HepG2 (cell line): ENCODE measurements around the gene CTNNA2. TPM values are rescaled to one million over a fixed set of nuclear protein-coding genes. Genes with fewer than 3 reads are reported as not detected.

ENCODE experiments used
- ATAC-seq: fragments of 200-7000 bp; cut with Tn5 transposase; 3 replicates; pipeline ENCODE4 v1.9.1; 2020; ENCODE audit warnings: mild to moderate bottlenecking, moderate library complexity
- BruUV-seq: library from RNA; stranded (reverse); fragments of 400-500 nt; replicated peaks from 2 replicates; lab custom pipeline; 2021; lab: Mats Ljungman, UMichigan
- CTCF ChIA-PET: fragments of 300-600 bp; formaldehyde crosslinking; extraction: SDS; loops from one replicate; lab custom pipeline; 2021; ENCODE audit warnings: low total read pairs, inconsistent platforms, low intra/inter-chr PET ratio; lab: Yijun Ruan, JAX
- POLR2A ChIA-PET: fragments of 350-600 bp; sonication (Branson Sonifier 250); formaldehyde crosslinking; loops from one replicate; lab custom pipeline; 2020; ENCODE audit warnings: antibody characterized with exemption, inconsistent platforms; lab: Yijun Ruan, JAX
- DNase-seq: peaks from one replicate; pipeline ENCODE4 v3.0.0-alpha.2; 2015; ENCODE audit warnings: low spot score
- FAIRE-seq: peaks from 3 replicates; lab custom pipeline; 2011; peaks lifted over from hg19 to GRCh38; lab: Jason Lieb, UNC
- H2AFZ ChIP-seq: one replicate; pipeline ENCODE4 v1.6.1; 2011; ENCODE audit warnings: low read length, inconsistent platforms
- H3K27ac ChIP-seq: fragments of 300-600 bp; 3 replicates; pipeline ENCODE4 v1.8.0; 2011; ENCODE audit warnings: mixed run types, mild to moderate bottlenecking, mixed read lengths, low read length, inconsistent platforms; ENCODE audit not compliant: insufficient read depth; ENCODE audit errors: extremely low read length
- H3K27me3 ChIP-seq, 2 experiments: fragments of 200-600 bp in 1 of 2; 2 replicates in 1 of 2; 3 replicates in 1 of 2; pipeline versions ENCODE4 v1.6.0 to v1.8.0; 2011; ENCODE audit warnings: low read length in 2 of 2, mild to moderate bottlenecking in 2 of 2, moderate library complexity in 2 of 2, inconsistent platforms in 1 of 2; ENCODE audit not compliant: insufficient read depth in 2 of 2, control insufficient read depth in 1 of 2
- H3K36me3 ChIP-seq, 2 experiments: fragments of 200-600 bp in 1 of 2; replicated peaks in 1 of 2; 2 replicates in 1 of 2; 3 replicates in 1 of 2; pipeline versions ENCODE4 v1.5.1 to v1.8.0; 2011; ENCODE audit warnings: low read length in 2 of 2, inconsistent platforms in 1 of 2; ENCODE audit not compliant: insufficient read depth in 2 of 2, control insufficient read depth in 1 of 2
- H3K4me1 ChIP-seq: 2 replicates; pipeline ENCODE4 v1.5.1; 2012; ENCODE audit warnings: low read length, inconsistent platforms; ENCODE audit not compliant: insufficient read depth
- H3K4me2 ChIP-seq: 2 replicates; pipeline ENCODE4 v1.6.0; 2011; ENCODE audit warnings: low read depth, low read length, inconsistent platforms
- H3K4me3 ChIP-seq, 3 experiments: fragments of 200-600 bp in 1 of 3; sonication (generic), shearing (Covaris generic) in 1 of 3; replicated peaks in 1 of 3; 2 replicates each; pipeline ENCODE4 v1.5.1; 2011 to 2016; ENCODE audit warnings: low read length in 3 of 3, inconsistent platforms in 2 of 3, low read depth in 2 of 3, mild to moderate bottlenecking in 2 of 3, control low read depth in 1 of 3, mixed read lengths in 1 of 3; ENCODE audit not compliant: insufficient read depth in 1 of 3
- H3K79me2 ChIP-seq: one replicate; pipeline ENCODE4 v1.6.1; 2011; ENCODE audit warnings: low read length, inconsistent platforms; ENCODE audit not compliant: insufficient read depth
- H3K9ac ChIP-seq: 2 replicates; pipeline ENCODE4 v1.6.0; 2011; ENCODE audit warnings: mild to moderate bottlenecking, low read depth, low read length, inconsistent platforms; ENCODE audit not compliant: insufficient read depth
- H3K9me3 ChIP-seq: 2 replicates; pipeline ENCODE4 v1.5.1; 2012; ENCODE audit warnings: mild to moderate bottlenecking, low read length
- H4K20me1 ChIP-seq: 2 replicates; pipeline ENCODE4 v1.6.0; 2011; ENCODE audit warnings: inconsistent platforms, mild to moderate bottlenecking, low read length, moderate library complexity; ENCODE audit not compliant: insufficient read depth
- AGO1 ChIP-seq: fragments of 200-400 bp; formaldehyde crosslinking; IDR thresholded peaks from 2 replicates; pipeline ENCODE4 v1.6.1; 2017; ENCODE audit warnings: mild to moderate bottlenecking, low read depth, low read length, moderate library complexity; ENCODE audit not compliant: poor library complexity, severe bottlenecking
- AGO2 ChIP-seq: fragments of 200-400 bp; formaldehyde crosslinking; optimal IDR thresholded peaks from 2 replicates; pipeline ENCODE3; 2017; ENCODE audit warnings: mild to moderate bottlenecking, low read depth, low read length, moderate library complexity
- ELF1 ChIP-seq: sonication (generic); formaldehyde crosslinking; IDR thresholded peaks from 2 replicates; pipeline ENCODE4 v1.4.0; 2020; ENCODE audit warnings: missing genetic modification reagents
- HNRNPLL ChIP-seq: fragments of 200-400 bp; formaldehyde crosslinking; IDR thresholded peaks from 2 replicates; pipeline ENCODE4 v1.6.1; 2017; ENCODE audit warnings: mild to moderate bottlenecking, low read depth, low read length; ENCODE audit not compliant: poor library complexity, severe bottlenecking
- MBD4 ChIP-seq: IDR thresholded peaks from 2 replicates; pipeline ENCODE4 v1.6.1; 2012; ENCODE audit warnings: low read length, inconsistent platforms, borderline replicate concordance
- MEF2D ChIP-seq: sonication (generic); formaldehyde crosslinking; IDR thresholded peaks from 2 replicates; pipeline ENCODE4 v1.5.1; 2020; ENCODE audit warnings: mild to moderate bottlenecking, missing genetic modification reagents
- MIER3 ChIP-seq: IDR thresholded peaks from 2 replicates; pipeline ENCODE4 v1.6.1; 2016; ENCODE audit warnings: missing compliant biosample characterization, borderline replicate concordance
- NCOA1 ChIP-seq: sonication (generic); formaldehyde crosslinking; IDR thresholded peaks from 2 replicates; pipeline ENCODE4 v1.9.0; 2021; ENCODE audit warnings: missing genetic modification reagents
- NCOA5 ChIP-seq: sonication (generic); formaldehyde crosslinking; IDR thresholded peaks from 2 replicates; pipeline ENCODE4 v1.4.0; 2020; ENCODE audit warnings: missing genetic modification reagents
- NPAS2 ChIP-seq: sonication (generic); formaldehyde crosslinking; IDR thresholded peaks from 2 replicates; pipeline ENCODE4 v1.8.0; 2022; ENCODE audit warnings: mild to moderate bottlenecking, missing genetic modification reagents, borderline replicate concordance
- NR1H2 ChIP-seq: sonication (generic); formaldehyde crosslinking; IDR thresholded peaks from 2 replicates; pipeline ENCODE4 v1.8.1; 2022; ENCODE audit warnings: low read depth, missing genetic modification reagents, borderline replicate concordance
- PRMT3 ChIP-seq: sonication (generic); formaldehyde crosslinking; IDR thresholded peaks from 2 replicates; pipeline ENCODE4 v1.8.1; 2022; ENCODE audit warnings: low read depth, mild to moderate bottlenecking, moderate library complexity, missing genetic modification reagents, borderline replicate concordance
- TCF7L2 ChIP-seq: IDR thresholded peaks from 2 replicates; pipeline ENCODE4 v1.6.1; 2011; ENCODE audit warnings: mild to moderate bottlenecking, low read depth, low read length, moderate library complexity
- ZBTB7B ChIP-seq: sonication (generic); formaldehyde crosslinking; IDR thresholded peaks from 2 replicates; pipeline ENCODE4 v1.4.0; 2020; ENCODE audit warnings: missing genetic modification reagents
- ZNF337 ChIP-seq: sonication (generic); formaldehyde crosslinking; IDR thresholded peaks from 2 replicates; pipeline ENCODE4 v1.5.1; 2020; ENCODE audit warnings: missing genetic modification reagents, low read depth, mild to moderate bottlenecking, borderline replicate concordance
- ZNF34 ChIP-seq: sonication (generic); formaldehyde crosslinking; IDR thresholded peaks from 2 replicates; pipeline ENCODE4 v1.4.0; 2020; ENCODE audit warnings: mild to moderate bottlenecking, missing genetic modification reagents, borderline replicate concordance
- ZNF740 ChIP-seq: sonication (generic); formaldehyde crosslinking; IDR thresholded peaks from 2 replicates; pipeline ENCODE4 v1.4.0; 2020; ENCODE audit warnings: missing genetic modification reagents
- ZSCAN29 ChIP-seq: sonication (generic); formaldehyde crosslinking; conservative IDR thresholded peaks from 2 replicates; pipeline ENCODE4 v1.4.0; 2020; ENCODE audit warnings: mild to moderate bottlenecking, missing genetic modification reagents
- WGBS: methylation state at CpG from one replicate; pipeline ENCODE4 v1.1.6; 2017; ENCODE audit warnings: low lambda C conversion rate; 5-methylcytosine and 5-hydroxymethylcytosine counted together
- in situ Hi-C: cut with HindIII; loops from 2 replicates; pipeline ENCODE4 v1.10.0; 2017; ENCODE audit warnings: low pct_unique_long_range_greater_than_20kb; ENCODE audit not compliant: extremely low pct_ligation_motif_present
- intact Hi-C: fragments of 100-400 bp; cut with micrococcal nuclease; formaldehyde crosslinking; loops from one replicate; pipeline ENCODE4 v1.10.0; 2022; ENCODE audit not compliant: unreplicated experiment
- polyA plus RNA-seq, 8 experiments: library from polyadenylated mRNA; depleted of rRNA in 3 of 8; stranded (reverse) in 7 of 8; unstranded in 1 of 8; fragments of >200 nt; fragmentation: Illumina TruSeq in 4 of 8; extraction: Trizol in 4 of 8; gene quantifications; 2 replicates each; pipeline versions ENCODE4 v1.2.1 to v1.2.3, GENCODE V29; 2011 to 2016; ENCODE audit warnings: low read depth in 4 of 8, missing spikeins in 1 of 8, mixed read lengths in 1 of 8; ENCODE audit not compliant: insufficient read depth in 1 of 8
- total RNA-seq, 5 experiments: library from RNA; depleted of rRNA; stranded (reverse); fragments of >200 nt; fragmentation: Illumina TruSeq; extraction: Trizol; gene quantifications; 2 replicates each; pipeline ENCODE4 v1.2.3, GENCODE V29; 2016; ENCODE audit warnings: low read depth in 1 of 5

The CTNNA2 gene
- total and polyA plus RNA-seq, 2 of the 13 experiments (the other 11 are each of a cell fraction or from before 2014, with no cell fraction given) = not detected

- no peak for TF ChIP-seq MIER3 (CRISPR knock-in tag)
- TF ChIP-seq ZBTB7B (CRISPR knock-in tag) = no peak
- TF ChIP-seq PRMT3 = no peak
- no peak for TF ChIP-seq NR1H2 (CRISPR knock-in tag)
Measured at GRCh38 chr2:80530442-80531064, 1017.7 kb downstream of the CTNNA2 start (continued).

DNA sequence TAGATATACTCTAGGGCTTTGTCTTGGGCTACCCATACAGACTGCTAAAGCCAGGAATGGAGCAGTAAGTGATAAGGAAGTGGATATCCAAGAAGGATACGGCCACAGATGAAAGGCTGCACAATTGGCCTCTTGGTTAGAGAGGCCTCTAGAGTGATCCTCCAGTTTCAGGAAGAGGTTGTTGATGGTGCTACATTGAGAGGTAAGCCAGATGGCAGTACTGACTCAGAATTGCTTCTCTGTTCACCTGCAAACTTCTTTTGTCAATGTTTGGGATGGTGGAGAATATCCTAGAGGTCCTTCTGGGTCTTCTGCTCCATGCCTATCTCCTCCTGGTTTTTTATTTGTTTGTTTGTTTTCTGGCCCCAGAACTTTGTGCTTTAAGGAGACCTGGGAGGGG lies 1018.5 kb downstream of the CTNNA2 start:
- Histone ChIP-seq H3K79me2 (no peaks in the 10 kb centered on the region), H4K20me1 (no peaks in the 10 kb centered on the region), H3K36me3 (no peaks in the 10 kb centered on the region), H3K27ac (no peak overlapping the region), H2AFZ (no peak overlapping the region), H3K4me1 (no peaks in the 10 kb centered on the region), H3K4me2 (no peak overlapping the region), H3K4me3 (no peak overlapping the region), H3K9me3 (peaks cover 31% of the 10 kb centered on the region), H3K9ac (no peak overlapping the region), H3K27me3 (no peaks in the 10 kb centered on the region)
- ChIA-PET POLR2A (no interaction called here), CTCF (no interaction called here)
- no peak for ATAC-seq
- no peak for FAIRE-seq
- DNase-seq = no peak
- BruUV-seq = no TSS peak
- intact Hi-C loops (no loop called here), in situ Hi-C loops (no loop called here)
- 26% methylated on average over 1 of the region's 1 CpG for WGBS
- TF ChIP-seq NCOA5 (CRISPR knock-in tag) = no peak
- TF ChIP-seq NPAS2 (CRISPR knock-in tag) = no peak
- no peak for TF ChIP-seq NCOA1 (CRISPR knock-in tag)
- TF ChIP-seq TCF7L2 = no peak
- no peak for TF ChIP-seq ZNF740 (CRISPR knock-in tag)
- no peak for TF ChIP-seq ELF1
- no peak for TF ChIP-seq HNRNPLL
- no peak for TF ChIP-seq ZSCAN29
- no peak for TF ChIP-seq MEF2D (CRISPR knock-in tag)
- TF ChIP-seq ZNF337 = no peak
- TF ChIP-seq AGO2 = no peak
- no peak for TF ChIP-seq MBD4
- no peak for TF ChIP-seq AGO1
- no peak for TF ChIP-seq ZNF34
- TF ChIP-seq, all 625 proteins: peak for 0
